Lung (tissue), 12 donors: ENCODE results near the gene CXCR4. TPM values are rescaled to one million over a fixed set of nuclear protein-coding genes. Genes with fewer than 3 reads are reported as not detected.

Experiments used
- ATAC-seq: fragments of 200-7000 bp; cut with Tn5 transposase; one replicate; pipeline ENCODE4 v1.9.1; 2020; ENCODE audit warnings: moderate number of reproducible peaks; ENCODE audit not compliant: insufficient read depth, low FRiP score
- DNase-seq, 3 donors: peaks; one replicate each; pipeline ENCODE4 v3.0.0-alpha.2; 2013 to 2017
- H3K27ac ChIP-seq, 2 donors: one replicate each; pipeline ENCODE4 v1.5.1; 2013; ENCODE audit warnings: mild to moderate bottlenecking in 2 of 2, moderate library complexity in 2 of 2, control low read depth in 1 of 2, inconsistent platforms in 1 of 2, low read depth in 1 of 2, low read length in 1 of 2
- H3K27me3 ChIP-seq, 3 donors: one replicate each; pipeline ENCODE4 v1.5.1; 2013; ENCODE audit warnings: low read length in 2 of 3; ENCODE audit not compliant: control insufficient read depth in 3 of 3, insufficient read depth in 3 of 3
- H3K36me3 ChIP-seq, 4 donors: one replicate each; pipeline ENCODE4 v1.5.1; 2013; ENCODE audit warnings: low read length in 4 of 4, mild to moderate bottlenecking in 1 of 4, moderate library complexity in 1 of 4; ENCODE audit not compliant: control insufficient read depth in 4 of 4, insufficient read depth in 4 of 4
- H3K4me1 ChIP-seq, 5 donors: one replicate each; pipeline ENCODE4 v1.5.1; 2013; ENCODE audit warnings: low read length in 5 of 5, mild to moderate bottlenecking in 2 of 5, moderate library complexity in 1 of 5; ENCODE audit not compliant: control insufficient read depth in 5 of 5, insufficient read depth in 5 of 5
- H3K4me3 ChIP-seq: one replicate; pipeline ENCODE4 v1.5.1; 2013; ENCODE audit warnings: mild to moderate bottlenecking, control low read depth, moderate library complexity
- H3K9ac ChIP-seq, 2 donors: one replicate each; pipeline ENCODE4 v1.5.1; 2013; ENCODE audit warnings: low read length in 2 of 2, control low read depth in 1 of 2; ENCODE audit not compliant: insufficient read depth in 1 of 2
- H3K9me3 ChIP-seq, 4 donors: one replicate each; pipeline ENCODE4 v1.5.1; 2013; ENCODE audit warnings: low read length in 3 of 4, mild to moderate bottlenecking in 1 of 4, moderate library complexity in 1 of 4; ENCODE audit not compliant: control insufficient read depth in 4 of 4, insufficient read depth in 3 of 4
- WGBS, 2 donors: extraction: QIAGEN DNeasy Blood & Tissue Kit; methylation state at CpG; one replicate each; pipeline ENCODE4 v1.1.7; 2013; 5-methylcytosine and 5-hydroxymethylcytosine counted together
- polyA plus RNA-seq, 2 donors: library from polyadenylated mRNA; stranded (reverse); fragments of 200-250 nt; gene quantifications; one replicate each; pipeline ENCODE4 v1.2.1, GENCODE V29; 2013
- total RNA-seq, 2 donors: library from RNA; depleted of rRNA in 1 of 2; stranded (reverse); fragments of >200 nt in 1 of 2; gene quantifications; one replicate each; pipeline ENCODE4 v1.2.1, GENCODE V29; 2014 to 2021
- TF ChIP-seq, protein P1 (sequence below): IDR thresholded peaks from 2 replicates; pipeline ENCODE4 v1.5.1; 2012; ENCODE audit warnings: mild to moderate bottlenecking; ENCODE audit errors: control extremely low read depth, extremely low read depth
- donor health status: control.
- donor health status: control.
- donor health status: Bipolar disorder and iron deficiency.
- donor health status: healthy.
- donor health status: DM: yes; HTN: yes; CAD: no.

The CXCR4 gene
- total and polyA plus RNA-seq, 4 donors = 17.5 to 214 (median 73.1) TPM

DNA sequence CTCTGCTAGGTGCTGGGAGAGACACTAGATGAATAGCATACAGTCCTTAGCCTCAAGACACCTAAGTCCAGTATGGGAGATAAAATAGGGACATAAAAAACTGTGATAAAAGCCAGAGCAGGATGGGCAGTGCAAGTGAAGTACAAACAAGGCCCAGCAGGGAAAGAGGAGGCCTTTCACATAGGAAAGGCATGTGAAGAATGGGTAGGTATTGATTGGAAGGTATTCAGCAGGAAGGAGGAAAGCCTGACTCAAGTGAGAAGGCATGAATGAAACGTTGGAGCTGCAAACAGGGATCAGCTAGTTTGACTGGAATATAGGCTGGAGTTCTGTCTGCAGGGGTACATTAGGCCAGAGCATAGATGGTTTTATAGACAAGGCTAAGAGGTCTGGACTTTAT, 11.0 kb upstream of the CXCR4 start:
- H3K9me3 ChIP-seq = no peaks in the 10 kb centered on the region
- DNase-seq = no peak
- H3K36me3 ChIP-seq = no peaks in the 10 kb centered on the region
- TF ChIP-seq, protein P1, sequence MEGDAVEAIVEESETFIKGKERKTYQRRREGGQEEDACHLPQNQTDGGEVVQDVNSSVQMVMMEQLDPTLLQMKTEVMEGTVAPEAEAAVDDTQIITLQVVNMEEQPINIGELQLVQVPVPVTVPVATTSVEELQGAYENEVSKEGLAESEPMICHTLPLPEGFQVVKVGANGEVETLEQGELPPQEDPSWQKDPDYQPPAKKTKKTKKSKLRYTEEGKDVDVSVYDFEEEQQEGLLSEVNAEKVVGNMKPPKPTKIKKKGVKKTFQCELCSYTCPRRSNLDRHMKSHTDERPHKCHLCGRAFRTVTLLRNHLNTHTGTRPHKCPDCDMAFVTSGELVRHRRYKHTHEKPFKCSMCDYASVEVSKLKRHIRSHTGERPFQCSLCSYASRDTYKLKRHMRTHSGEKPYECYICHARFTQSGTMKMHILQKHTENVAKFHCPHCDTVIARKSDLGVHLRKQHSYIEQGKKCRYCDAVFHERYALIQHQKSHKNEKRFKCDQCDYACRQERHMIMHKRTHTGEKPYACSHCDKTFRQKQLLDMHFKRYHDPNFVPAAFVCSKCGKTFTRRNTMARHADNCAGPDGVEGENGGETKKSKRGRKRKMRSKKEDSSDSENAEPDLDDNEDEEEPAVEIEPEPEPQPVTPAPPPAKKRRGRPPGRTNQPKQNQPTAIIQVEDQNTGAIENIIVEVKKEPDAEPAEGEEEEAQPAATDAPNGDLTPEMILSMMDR = no peak
- H3K4me3 ChIP-seq = no peak overlapping the region
- no peak overlapping the region for H3K9ac ChIP-seq
- ATAC-seq = no peak
- H3K4me1 ChIP-seq = peaks cover 0 to 1% (median 0%) of the 10 kb centered on the region in 5 donors
- H3K27ac ChIP-seq = no peak overlapping the region
- peaks cover 0 to 11% (median 5%) of the 10 kb centered on the region in 3 donors for H3K27me3 ChIP-seq
- WGBS, 2 donors = 56 to 65% methylated on average over 1 of the region's 1 CpG

DNA sequence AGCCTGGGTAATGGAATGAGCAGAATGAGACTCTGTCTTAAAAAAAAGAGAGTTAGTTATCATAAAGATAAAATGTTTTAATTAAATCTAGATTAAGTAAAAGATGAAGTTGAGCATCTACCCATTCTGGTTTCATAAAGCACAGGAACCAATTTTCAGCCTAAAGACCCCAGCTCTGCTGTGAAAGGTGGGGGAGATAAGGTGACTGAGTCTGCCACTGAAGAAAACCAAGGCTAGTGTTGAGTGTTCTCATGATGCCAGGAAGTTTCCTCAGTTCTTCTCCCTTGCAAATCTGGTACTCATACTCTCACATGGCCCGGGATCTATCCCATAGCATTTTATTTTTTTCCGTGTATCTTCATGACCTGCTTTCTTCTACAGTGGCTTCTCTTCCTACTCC, 10.4 kb upstream of the CXCR4 start:
- Histone ChIP-seq H3K4me1 (peaks cover 0 to 1% (median 0%) of the 10 kb centered on the region in 5 donors), H3K4me3 (no peak overlapping the region), H3K27ac (no peak overlapping the region), H3K9me3 (no peaks in the 10 kb centered on the region), H3K36me3 (no peaks in the 10 kb centered on the region), H3K9ac (no peak overlapping the region), H3K27me3 (peaks cover 0 to 11% (median 5%) of the 10 kb centered on the region in 3 donors)
- DNase-seq (no peak), ATAC-seq (no peak)
- TF ChIP-seq, protein P1 = no peak
- WGBS, 2 donors = 95 to 98% methylated on average over 2 of the region's 2 CpGs

DNA sequence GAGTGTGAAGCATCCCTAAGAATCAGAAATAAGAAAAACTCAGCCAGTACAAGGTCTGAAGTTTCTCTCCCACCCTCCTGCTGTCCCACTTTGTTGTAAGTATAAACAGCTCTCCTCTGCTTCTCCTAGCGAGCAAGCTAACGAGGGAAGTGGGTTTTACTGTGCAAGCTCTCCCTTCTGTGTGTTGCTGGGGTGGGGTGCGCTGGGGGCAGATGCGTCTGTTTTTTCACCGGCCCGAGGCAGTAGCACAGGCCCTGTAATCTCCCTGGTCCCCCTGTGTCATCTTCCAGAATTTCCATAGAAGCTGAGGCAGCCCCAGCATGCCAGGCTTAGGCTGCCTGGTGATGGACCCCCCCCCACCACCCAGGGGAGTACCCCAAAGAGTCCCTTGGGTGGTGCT, 9.4 kb upstream of the CXCR4 start:
- Histone ChIP-seq H3K9me3 (no peaks in the 10 kb centered on the region), H3K27ac (no peak overlapping the region), H3K4me3 (no peak overlapping the region), H3K9ac (no peak overlapping the region), H3K4me1 (peaks cover 0 to 1% (median 0%) of the 10 kb centered on the region in 5 donors), H3K27me3 (peaks cover 0 to 13% (median 8%) of the 10 kb centered on the region in 3 donors), H3K36me3 (no peaks in the 10 kb centered on the region)
- DNase-seq (no peak), ATAC-seq (no peak)
- TF ChIP-seq, protein P1 = no peak
- 55 to 82% methylated on average over 6 of the region's 6 CpGs for WGBS, 2 donors

DNA sequence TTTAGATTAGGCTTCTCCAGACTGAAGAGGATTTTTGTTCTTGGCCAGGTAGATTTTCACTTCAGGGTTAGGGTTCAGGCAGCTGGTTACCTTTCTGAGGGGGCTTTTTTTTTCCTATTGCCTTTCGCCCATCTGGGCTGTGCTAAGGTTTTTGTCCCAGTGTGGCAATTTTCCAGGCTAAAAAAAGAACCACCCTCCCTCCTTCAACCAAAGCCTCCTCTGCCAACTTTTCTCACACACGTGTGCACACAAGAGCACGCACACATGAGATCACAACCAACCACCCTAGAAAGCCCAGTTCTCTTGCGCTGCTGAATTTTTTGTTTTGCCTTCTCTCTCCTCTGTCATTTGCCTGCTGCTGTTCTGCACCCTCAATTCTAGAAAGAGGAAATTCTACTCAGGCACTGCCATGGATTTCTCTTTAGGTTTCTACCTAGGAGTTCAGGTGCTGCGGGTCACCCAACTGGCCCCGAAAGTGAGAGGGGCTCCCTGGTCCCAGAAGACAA, 8.5 kb upstream of the CXCR4 start:
- no peak overlapping the region for H3K4me3 ChIP-seq
- H3K9ac ChIP-seq = no peak overlapping the region
- H3K36me3 ChIP-seq = no peaks in the 10 kb centered on the region
- DNase-seq (no peak), ATAC-seq (no peak)
- TF ChIP-seq, protein P1 = no peak
- WGBS, 2 donors = 64 to 71% methylated on average over 6 of the region's 6 CpGs
- H3K4me1 ChIP-seq = peaks cover 0 to 1% (median 0%) of the 10 kb centered on the region in 5 donors
- H3K27ac ChIP-seq = no peak overlapping the region
- no peaks in the 10 kb centered on the region for H3K9me3 ChIP-seq
- peaks cover 0 to 22% (median 8%) of the 10 kb centered on the region in 3 donors for H3K27me3 ChIP-seq
